NB4 (cell line): ENCODE results near the gene SMIM1.

Experiments used
- CTCF ChIP-seq: IDR thresholded peaks from one replicate; pipeline ENCODE4 v1.5.1; 2012; ENCODE audit warnings: low read depth, low read length
- TF ChIP-seq, protein P1 (sequence below): IDR thresholded peaks from 2 replicates; pipeline ENCODE4 v1.6.1; 2011; ENCODE audit warnings: low read depth, low read length

GRCh38 chr1:3811595-3811911, 39.0 kb downstream of the SMIM1 start:
- TF ChIP-seq CTCF = no peak
- TF ChIP-seq, protein P1, sequence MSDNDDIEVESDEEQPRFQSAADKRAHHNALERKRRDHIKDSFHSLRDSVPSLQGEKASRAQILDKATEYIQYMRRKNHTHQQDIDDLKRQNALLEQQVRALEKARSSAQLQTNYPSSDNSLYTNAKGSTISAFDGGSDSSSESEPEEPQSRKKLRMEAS = no peak
